ENCODE data around the gene INPP5B.

Gene INPP5B

GRCh38 chr1:37824001-37824400 is 122.9 kb downstream of the INPP5B start:
- no peak for TF ChIP-seq CTCF (IDR thresholded peaks at IDR 0.05; ENCODE audit: low read depth, low read length)
- H3K4me3 ChIP-seq (ENCODE audit: low read depth, low read length): no peak overlapping the region

GRCh38 chr1:37822906-37823815 is 123.7 kb downstream of the INPP5B start:
- TF ChIP-seq CTCF (IDR thresholded peaks at IDR 0.05; ENCODE audit: low read depth, low read length): no peak
- H3K4me3 ChIP-seq (ENCODE audit: low read depth, low read length): no peak overlapping the region

- no peak for TF ChIP-seq CTCF (IDR thresholded peaks at IDR 0.05; ENCODE audit: low read depth, low read length)
- H3K4me3 ChIP-seq (ENCODE audit: low read depth, low read length): no peak overlapping the region
Observed at GRCh38 chr1:37821481-37821880, 125.4 kb downstream of the INPP5B start.

- no peak for TF ChIP-seq CTCF (IDR thresholded peaks at IDR 0.05; ENCODE audit: low read depth, low read length)
- H3K4me3 ChIP-seq (ENCODE audit: low read depth, low read length): no peak overlapping the region
Observed at GRCh38 chr1:37817481-37817880, 129.4 kb downstream of the INPP5B start.

- no peak for TF ChIP-seq CTCF (IDR thresholded peaks at IDR 0.05; ENCODE audit: low read depth, low read length)
- no peak overlapping the region for H3K4me3 ChIP-seq (ENCODE audit: low read depth, low read length)
Observed at GRCh38 chr1:37814252-37814651, 132.6 kb downstream of the INPP5B start.

GRCh38 chr1:37813529-37814145 is 133.2 kb downstream of the INPP5B start:
- no peak for TF ChIP-seq CTCF (IDR thresholded peaks at IDR 0.05; ENCODE audit: low read depth, low read length)

GRCh38 chr1:37811027-37811655 is 135.7 kb downstream of the INPP5B start:
- TF ChIP-seq CTCF (IDR thresholded peaks at IDR 0.05; ENCODE audit: low read depth, low read length): peak; percentile 94
- H3K4me3 ChIP-seq (ENCODE audit: low read depth, low read length): no peak overlapping the region

More at GRCh38 chr1:37813529-37814145, 133.2 kb downstream of the INPP5B start:
- H3K4me3 ChIP-seq (ENCODE audit: low read depth, low read length): no peak overlapping the region

All from WI38 (cell line).